K562 (cell line): ENCODE data around the gene FGF12. TPM values are rescaled to one million over a fixed set of nuclear protein-coding genes. Genes with fewer than 3 reads are reported as not detected.

Experiments used
- ATAC-seq: fragments of 200-7000 bp; cut with Tn5 transposase; 3 replicates; pipeline ENCODE4 v1.9.1; 2020; ENCODE audit warnings: moderate library complexity
- BruUV-seq: library from RNA; stranded (reverse); fragments of 400-500 nt; replicated peaks from 2 replicates; lab custom pipeline; 2021; lab: Mats Ljungman, UMichigan
- CTCF ChIA-PET: fragments of 300-600 bp; formaldehyde crosslinking; extraction: SDS; loops from one replicate; lab custom pipeline; 2021; ENCODE audit warnings: low intra/inter-chr PET ratio; lab: Yijun Ruan, JAX
- POLR2A ChIA-PET: fragments of 300-600, 350-650 bp; sonication (Branson Sonifier 250); formaldehyde crosslinking; extraction: SDS; loops from one replicate; lab custom pipeline; 2021; ENCODE audit warnings: antibody characterized with exemption, inconsistent platforms; lab: Yijun Ruan, JAX
- DNase-seq, 4 experiments: peaks; one replicate each; pipeline versions ENCODE4 v3.0.0 to v3.0.0-alpha.2; 2011 to 2018; ENCODE audit warnings: low spot score in 3 of 4, mixed read lengths in 3 of 4; ENCODE audit errors: extremely low read depth in 1 of 4
- FAIRE-seq: peaks from 2 replicates; lab custom pipeline; 2011; peaks lifted over from hg19 to GRCh38; lab: Jason Lieb, UNC
- H2AFZ ChIP-seq: 2 replicates; pipeline ENCODE4 v1.6.0; 2011; ENCODE audit warnings: low read depth, low read length, control low read depth, inconsistent platforms
- H3K27ac ChIP-seq: fragments of 200-600 bp; 3 replicates; pipeline ENCODE4 v1.8.0; 2011; ENCODE audit warnings: low read depth, mild to moderate bottlenecking, control low read depth, inconsistent platforms, low read length, moderate library complexity, mixed read lengths; ENCODE audit errors: extremely low read depth
- H3K27me3 ChIP-seq, 2 experiments: fragments of 300-600 bp in 1 of 2; 2 replicates in 1 of 2; 3 replicates in 1 of 2; pipeline versions ENCODE4 v1.6.0 to v1.8.0; 2011; ENCODE audit warnings: inconsistent platforms in 2 of 2, low read length in 2 of 2, mild to moderate bottlenecking in 1 of 2, mixed read lengths in 1 of 2, moderate library complexity in 1 of 2; ENCODE audit not compliant: control insufficient read depth in 2 of 2, insufficient read depth in 2 of 2
- H3K36me3 ChIP-seq: fragments of 300-600 bp; 3 replicates; pipeline ENCODE4 v1.8.0; 2011; ENCODE audit warnings: mild to moderate bottlenecking, low read length, inconsistent platforms; ENCODE audit not compliant: control insufficient read depth, insufficient read depth
- H3K4me1 ChIP-seq, 2 experiments: fragments of 200-600 bp in 1 of 2; replicated peaks in 1 of 2; 2 replicates in 1 of 2; 3 replicates in 1 of 2; pipeline versions ENCODE4 v1.5.1 to v1.8.0; 2011; ENCODE audit warnings: inconsistent platforms in 2 of 2, low read length in 2 of 2, mild to moderate bottlenecking in 1 of 2, mixed read lengths in 1 of 2, moderate library complexity in 1 of 2; ENCODE audit not compliant: control insufficient read depth in 2 of 2, insufficient read depth in 2 of 2
- H3K4me2 ChIP-seq: 2 replicates; pipeline ENCODE4 v1.6.1; 2011; ENCODE audit warnings: low read length, control low read depth, inconsistent platforms, mixed read lengths; ENCODE audit not compliant: insufficient read depth
- H3K4me3 ChIP-seq: fragments of 200-600 bp; sonication (generic), shearing (Covaris generic); 2 replicates; pipeline ENCODE4 v1.5.1; 2016; ENCODE audit warnings: control low read depth, inconsistent platforms
- H3K79me2 ChIP-seq: fragments of 200-600 bp; 3 replicates; pipeline ENCODE4 v1.8.0; 2011; ENCODE audit warnings: low read length, inconsistent platforms; ENCODE audit not compliant: control insufficient read depth, insufficient read depth
- H3K9ac ChIP-seq, 2 experiments: 2 replicates each; pipeline versions ENCODE4 v1.6.0 to v1.6.1; 2011; ENCODE audit warnings: low read depth in 2 of 2, low read length in 2 of 2, control low read depth in 1 of 2, inconsistent platforms in 1 of 2, mild to moderate bottlenecking in 1 of 2, mixed read lengths in 1 of 2; ENCODE audit not compliant: insufficient read depth in 1 of 2
- H3K9me1 ChIP-seq: one replicate; pipeline ENCODE4 v1.6.0; 2011; ENCODE audit warnings: inconsistent platforms, mild to moderate bottlenecking, low read length, moderate library complexity; ENCODE audit not compliant: control insufficient read depth, insufficient read depth
- H3K9me3 ChIP-seq: replicated peaks from 2 replicates; pipeline ENCODE4 v1.5.1; 2011; ENCODE audit warnings: low read depth, low read length, inconsistent platforms; ENCODE audit not compliant: control insufficient read depth, insufficient read depth
- H4K20me1 ChIP-seq: replicated peaks from 2 replicates; pipeline ENCODE4 v1.6.1; 2011; ENCODE audit warnings: low read length, inconsistent platforms, mixed read lengths; ENCODE audit not compliant: control insufficient read depth, insufficient read depth
- ETV6 ChIP-seq, 3 experiments: fragments of 150-350 bp in 1 of 3; sonication (generic) in 1 of 3; formaldehyde crosslinking in 1 of 3; IDR thresholded peaks; 2 replicates each; pipeline versions ENCODE4 v1.6.1 to v1.8.0; 2014 to 2022; ENCODE audit warnings: borderline replicate concordance in 2 of 3, low read depth in 2 of 3, antibody characterized with exemption in 1 of 3, low read length in 1 of 3, mild to moderate bottlenecking in 1 of 3, missing genetic modification reagents in 1 of 3
- GABPA ChIP-seq: fragments of 200-800 bp; sonication (Bioruptor generic); conservative IDR thresholded peaks from 2 replicates; pipeline ENCODE4 v1.6.1; 2016; ENCODE audit warnings: low read depth, missing genetic modification characterization, missing compliant biosample characterization
- HMG20A ChIP-seq: fragments of 450-650 bp; formaldehyde crosslinking; conservative IDR thresholded peaks from 2 replicates; pipeline ENCODE4 v1.4.0; 2020; ENCODE audit warnings: mild to moderate bottlenecking, mixed read lengths
- NRF1 ChIP-seq, 2 experiments: fragments of 450-650 bp; IDR thresholded peaks in 1 of 2; conservative IDR thresholded peaks in 1 of 2; 2 replicates each; pipeline ENCODE4 v1.6.1; 2014; ENCODE audit warnings: mild to moderate bottlenecking in 2 of 2
- SMAD4 ChIP-seq: fragments of 250-450 bp; sonication (Bioruptor Pico); conservative IDR thresholded peaks from 2 replicates; pipeline ENCODE4 v1.8.0; 2021; ENCODE audit warnings: inconsistent platforms, mild to moderate bottlenecking, moderate library complexity
- U2AF1 ChIP-seq: fragments of 200-400 bp; formaldehyde crosslinking; optimal IDR thresholded peaks from 2 replicates; pipeline ENCODE3; 2017; ENCODE audit warnings: mild to moderate bottlenecking, low read depth, low read length, moderate library complexity
- ZNF165 ChIP-seq: fragments of 250-450 bp; sonication (Bioruptor Pico); IDR thresholded peaks from 2 replicates; pipeline ENCODE4 v1.4.0; 2020; ENCODE audit warnings: borderline replicate concordance
- ZNF780A ChIP-seq: fragments of 250-450 bp; sonication (Bioruptor Pico); IDR thresholded peaks from 2 replicates; pipeline ENCODE4 v1.5.0; 2021; ENCODE audit warnings: mild to moderate bottlenecking
- ZNF785 ChIP-seq: fragments of 250-450 bp; sonication (Bioruptor Pico); IDR thresholded peaks from 2 replicates; pipeline ENCODE4 v1.4.0; 2020; ENCODE audit warnings: mild to moderate bottlenecking
- in situ Hi-C: fragments of 300-500 bp; cut with MboI; formaldehyde crosslinking; loops from 4 replicates; pipeline ENCODE4 v1.15.0; 2018; ENCODE audit warnings: inconsistent platforms, mixed read lengths
- intact Hi-C: fragments of 100-400 bp; cut with micrococcal nuclease; formaldehyde crosslinking; loops from 2 replicates; pipeline ENCODE4 v1.14.2; 2022
- polyA plus RNA-seq, 8 experiments: library from polyadenylated mRNA; depleted of rRNA in 4 of 8; stranded (reverse) in 5 of 8; unstranded in 3 of 8; fragments of >200 nt; fragmentation: Nextera tagmentation in 2 of 8; fragmentation: Illumina TruSeq in 1 of 8; extraction: Ambion mirVana in 2 of 8; extraction: Trizol in 1 of 8; gene quantifications; 2 replicates each; pipeline versions ENCODE4 v1.2.1 to v1.2.3, GENCODE V29; 2011 to 2014; ENCODE audit warnings: inconsistent platforms in 1 of 8, missing spikeins in 1 of 8
- total RNA-seq, 7 experiments: library from RNA; depleted of rRNA in 6 of 7; stranded (reverse); fragments of >200 nt in 6 of 7; fragmentation: Illumina TruSeq in 2 of 7; extraction: Trizol in 2 of 7; gene quantifications; 2 replicates each; pipeline versions ENCODE4 v1.2.1 to v1.2.3, GENCODE V29; 2011 to 2021; ENCODE audit warnings: low replicate concordance in 1 of 7
- TF ChIP-seq, protein P1 (sequence below): sonication (generic); formaldehyde crosslinking; IDR thresholded peaks from 2 replicates; pipeline ENCODE4 v1.8.0; 2022; ENCODE audit warnings: mild to moderate bottlenecking, missing genetic modification reagents
- TF ChIP-seq, protein P2 (sequence below): fragments of 200-600 bp; sonication (generic); IDR thresholded peaks from one replicate; pipeline ENCODE4 v1.6.1; 2012; ENCODE audit warnings: mild to moderate bottlenecking, low read depth, low read length, inconsistent platforms

The FGF12 gene
- total and polyA plus RNA-seq, 9 of the 15 experiments (the other 6 are each of a cell fraction or from before 2014, with no cell fraction given): not detected

DNA sequence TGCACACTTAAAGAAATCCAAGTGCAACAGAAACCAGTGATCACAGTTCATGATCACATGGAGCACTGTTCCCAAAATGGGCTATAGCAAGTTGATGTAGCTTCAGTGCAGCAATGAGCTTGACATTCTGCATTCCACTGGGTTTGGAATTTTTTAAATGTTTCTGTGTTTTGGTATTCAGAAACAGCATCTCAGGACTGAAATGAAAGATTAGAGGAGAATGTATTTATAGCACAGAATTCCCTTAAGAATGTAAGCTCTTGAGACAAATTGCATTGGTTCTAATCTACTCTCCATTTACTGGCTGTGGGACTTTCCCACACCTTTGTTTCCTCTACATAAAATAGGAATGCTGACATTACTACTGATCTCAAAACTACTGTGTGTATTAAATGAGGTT is 162.7 kb downstream of the FGF12 start:
- Histone ChIP-seq H3K4me2 (no peak overlapping the region), H2AFZ (no peak overlapping the region), H3K4me1 (no peaks in the 10 kb centered on the region), H3K36me3 (no peaks in the 10 kb centered on the region), H3K79me2 (no peaks in the 10 kb centered on the region), H4K20me1 (no peaks in the 10 kb centered on the region), H3K27me3 (no peaks in the 10 kb centered on the region), H3K4me3 (no peak overlapping the region), H3K9me1 (no peaks in the 10 kb centered on the region), H3K9me3 (no peaks in the 10 kb centered on the region), H3K27ac (no peak overlapping the region), H3K9ac (no peak overlapping the region)
- ChIA-PET POLR2A (no interaction called here), CTCF (no interaction called here)
- no peak for DNase-seq
- FAIRE-seq: no peak
- ATAC-seq: no peak
- intact Hi-C loops: loop anchor here (5.0 kb wide), 1 partner anchor 1008 kb away; no protein-coding TSS in a partner anchor
- BruUV-seq: no TSS peak
- in situ Hi-C loops: loop anchor here (10.0 to 25.0 kb wide), 2 partner anchors 240 to 998 kb away; partner anchors contain the start of gene ATP13A4
- TF ChIP-seq ZNF165 (CRISPR knock-in tag) (no peak), ZNF785 (CRISPR knock-in tag) (no peak), ETV6 (IDR thresholded peaks at IDR 0.05; ENCODE audit: borderline replicate concordance in 1 of 2, low read depth in 2 of 2, low read length in 1 of 2) (no peak), ETV6 (CRISPR knock-in tag; IDR thresholded peaks at IDR 0.05; ENCODE audit: borderline replicate concordance) (no peak), SMAD4 (CRISPR knock-in tag) (no peak), ZNF780A (no peak), U2AF1 (no peak), NRF1 (conservative IDR thresholded peaks at IDR 0.05 in 1 of 2, IDR thresholded peaks at IDR 0.05 in 1 of 2) (no peak), HMG20A (CRISPR knock-in tag) (no peak), GABPA (tag) (no peak)
- TF ChIP-seq, protein P1, sequence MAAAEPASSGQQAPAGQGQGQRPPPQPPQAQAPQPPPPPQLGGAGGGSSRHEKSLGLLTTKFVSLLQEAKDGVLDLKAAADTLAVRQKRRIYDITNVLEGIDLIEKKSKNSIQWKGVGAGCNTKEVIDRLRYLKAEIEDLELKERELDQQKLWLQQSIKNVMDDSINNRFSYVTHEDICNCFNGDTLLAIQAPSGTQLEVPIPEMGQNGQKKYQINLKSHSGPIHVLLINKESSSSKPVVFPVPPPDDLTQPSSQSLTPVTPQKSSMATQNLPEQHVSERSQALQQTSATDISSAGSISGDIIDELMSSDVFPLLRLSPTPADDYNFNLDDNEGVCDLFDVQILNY (CRISPR knock-in tag): no peak
- TF ChIP-seq, protein P2, sequence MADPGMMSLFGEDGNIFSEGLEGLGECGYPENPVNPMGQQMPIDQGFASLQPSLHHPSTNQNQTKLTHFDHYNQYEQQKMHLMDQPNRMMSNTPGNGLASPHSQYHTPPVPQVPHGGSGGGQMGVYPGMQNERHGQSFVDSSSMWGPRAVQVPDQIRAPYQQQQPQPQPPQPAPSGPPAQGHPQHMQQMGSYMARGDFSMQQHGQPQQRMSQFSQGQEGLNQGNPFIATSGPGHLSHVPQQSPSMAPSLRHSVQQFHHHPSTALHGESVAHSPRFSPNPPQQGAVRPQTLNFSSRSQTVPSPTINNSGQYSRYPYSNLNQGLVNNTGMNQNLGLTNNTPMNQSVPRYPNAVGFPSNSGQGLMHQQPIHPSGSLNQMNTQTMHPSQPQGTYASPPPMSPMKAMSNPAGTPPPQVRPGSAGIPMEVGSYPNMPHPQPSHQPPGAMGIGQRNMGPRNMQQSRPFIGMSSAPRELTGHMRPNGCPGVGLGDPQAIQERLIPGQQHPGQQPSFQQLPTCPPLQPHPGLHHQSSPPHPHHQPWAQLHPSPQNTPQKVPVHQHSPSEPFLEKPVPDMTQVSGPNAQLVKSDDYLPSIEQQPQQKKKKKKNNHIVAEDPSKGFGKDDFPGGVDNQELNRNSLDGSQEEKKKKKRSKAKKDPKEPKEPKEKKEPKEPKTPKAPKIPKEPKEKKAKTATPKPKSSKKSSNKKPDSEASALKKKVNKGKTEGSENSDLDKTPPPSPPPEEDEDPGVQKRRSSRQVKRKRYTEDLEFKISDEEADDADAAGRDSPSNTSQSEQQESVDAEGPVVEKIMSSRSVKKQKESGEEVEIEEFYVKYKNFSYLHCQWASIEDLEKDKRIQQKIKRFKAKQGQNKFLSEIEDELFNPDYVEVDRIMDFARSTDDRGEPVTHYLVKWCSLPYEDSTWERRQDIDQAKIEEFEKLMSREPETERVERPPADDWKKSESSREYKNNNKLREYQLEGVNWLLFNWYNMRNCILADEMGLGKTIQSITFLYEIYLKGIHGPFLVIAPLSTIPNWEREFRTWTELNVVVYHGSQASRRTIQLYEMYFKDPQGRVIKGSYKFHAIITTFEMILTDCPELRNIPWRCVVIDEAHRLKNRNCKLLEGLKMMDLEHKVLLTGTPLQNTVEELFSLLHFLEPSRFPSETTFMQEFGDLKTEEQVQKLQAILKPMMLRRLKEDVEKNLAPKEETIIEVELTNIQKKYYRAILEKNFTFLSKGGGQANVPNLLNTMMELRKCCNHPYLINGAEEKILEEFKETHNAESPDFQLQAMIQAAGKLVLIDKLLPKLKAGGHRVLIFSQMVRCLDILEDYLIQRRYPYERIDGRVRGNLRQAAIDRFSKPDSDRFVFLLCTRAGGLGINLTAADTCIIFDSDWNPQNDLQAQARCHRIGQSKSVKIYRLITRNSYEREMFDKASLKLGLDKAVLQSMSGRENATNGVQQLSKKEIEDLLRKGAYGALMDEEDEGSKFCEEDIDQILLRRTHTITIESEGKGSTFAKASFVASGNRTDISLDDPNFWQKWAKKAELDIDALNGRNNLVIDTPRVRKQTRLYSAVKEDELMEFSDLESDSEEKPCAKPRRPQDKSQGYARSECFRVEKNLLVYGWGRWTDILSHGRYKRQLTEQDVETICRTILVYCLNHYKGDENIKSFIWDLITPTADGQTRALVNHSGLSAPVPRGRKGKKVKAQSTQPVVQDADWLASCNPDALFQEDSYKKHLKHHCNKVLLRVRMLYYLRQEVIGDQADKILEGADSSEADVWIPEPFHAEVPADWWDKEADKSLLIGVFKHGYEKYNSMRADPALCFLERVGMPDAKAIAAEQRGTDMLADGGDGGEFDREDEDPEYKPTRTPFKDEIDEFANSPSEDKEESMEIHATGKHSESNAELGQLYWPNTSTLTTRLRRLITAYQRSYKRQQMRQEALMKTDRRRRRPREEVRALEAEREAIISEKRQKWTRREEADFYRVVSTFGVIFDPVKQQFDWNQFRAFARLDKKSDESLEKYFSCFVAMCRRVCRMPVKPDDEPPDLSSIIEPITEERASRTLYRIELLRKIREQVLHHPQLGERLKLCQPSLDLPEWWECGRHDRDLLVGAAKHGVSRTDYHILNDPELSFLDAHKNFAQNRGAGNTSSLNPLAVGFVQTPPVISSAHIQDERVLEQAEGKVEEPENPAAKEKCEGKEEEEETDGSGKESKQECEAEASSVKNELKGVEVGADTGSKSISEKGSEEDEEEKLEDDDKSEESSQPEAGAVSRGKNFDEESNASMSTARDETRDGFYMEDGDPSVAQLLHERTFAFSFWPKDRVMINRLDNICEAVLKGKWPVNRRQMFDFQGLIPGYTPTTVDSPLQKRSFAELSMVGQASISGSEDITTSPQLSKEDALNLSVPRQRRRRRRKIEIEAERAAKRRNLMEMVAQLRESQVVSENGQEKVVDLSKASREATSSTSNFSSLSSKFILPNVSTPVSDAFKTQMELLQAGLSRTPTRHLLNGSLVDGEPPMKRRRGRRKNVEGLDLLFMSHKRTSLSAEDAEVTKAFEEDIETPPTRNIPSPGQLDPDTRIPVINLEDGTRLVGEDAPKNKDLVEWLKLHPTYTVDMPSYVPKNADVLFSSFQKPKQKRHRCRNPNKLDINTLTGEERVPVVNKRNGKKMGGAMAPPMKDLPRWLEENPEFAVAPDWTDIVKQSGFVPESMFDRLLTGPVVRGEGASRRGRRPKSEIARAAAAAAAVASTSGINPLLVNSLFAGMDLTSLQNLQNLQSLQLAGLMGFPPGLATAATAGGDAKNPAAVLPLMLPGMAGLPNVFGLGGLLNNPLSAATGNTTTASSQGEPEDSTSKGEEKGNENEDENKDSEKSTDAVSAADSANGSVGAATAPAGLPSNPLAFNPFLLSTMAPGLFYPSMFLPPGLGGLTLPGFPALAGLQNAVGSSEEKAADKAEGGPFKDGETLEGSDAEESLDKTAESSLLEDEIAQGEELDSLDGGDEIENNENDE: no peak
